NCI-H2081 (cell line): ENCODE results near the gene OAF.

Experiments
- DNase-seq, 2 experiments: peaks; one replicate each; lab custom pipeline; 2025; lab: John Stamatoyannopoulos, UW

OAF gene

GRCh38 chr11:120183701-120184141 is 27.1 kb upstream of the OAF start:
- no peak for DNase-seq

- DNase-seq, result no peak
These were observed 26.4 kb upstream of the OAF start for GRCh38 chr11:120184371-120184945.

GRCh38 chr11:120184946-120185705 is 25.7 kb upstream of the OAF start:
- no peak for DNase-seq

GRCh38 chr11:120185706-120186455 is 25.0 kb upstream of the OAF start:
- no peak for DNase-seq

GRCh38 chr11:120186456-120186773 is 24.4 kb upstream of the OAF start:
- no peak for DNase-seq

- no peak for DNase-seq
These were observed 23.8 kb upstream of the OAF start for GRCh38 chr11:120186774-120187591.

DNA sequence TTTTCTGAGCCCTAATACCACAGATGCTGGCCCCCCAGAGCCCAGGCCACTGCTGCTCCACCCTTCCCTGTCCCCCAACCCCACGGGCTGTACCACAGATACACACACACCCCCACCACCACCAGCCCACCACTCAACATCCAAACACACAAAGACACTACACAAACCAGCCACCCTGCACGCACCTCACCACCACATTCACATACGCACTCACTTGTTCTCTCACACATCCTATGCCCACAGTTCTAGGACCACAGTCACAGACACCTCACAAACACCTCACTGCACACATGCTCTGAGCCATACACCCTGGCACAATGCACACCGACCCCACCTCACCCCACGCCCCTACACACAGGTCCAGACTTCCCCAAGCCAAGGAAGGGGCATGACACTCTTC is 22.5 kb upstream of the OAF start:
- DNase-seq, result no peak

DNA sequence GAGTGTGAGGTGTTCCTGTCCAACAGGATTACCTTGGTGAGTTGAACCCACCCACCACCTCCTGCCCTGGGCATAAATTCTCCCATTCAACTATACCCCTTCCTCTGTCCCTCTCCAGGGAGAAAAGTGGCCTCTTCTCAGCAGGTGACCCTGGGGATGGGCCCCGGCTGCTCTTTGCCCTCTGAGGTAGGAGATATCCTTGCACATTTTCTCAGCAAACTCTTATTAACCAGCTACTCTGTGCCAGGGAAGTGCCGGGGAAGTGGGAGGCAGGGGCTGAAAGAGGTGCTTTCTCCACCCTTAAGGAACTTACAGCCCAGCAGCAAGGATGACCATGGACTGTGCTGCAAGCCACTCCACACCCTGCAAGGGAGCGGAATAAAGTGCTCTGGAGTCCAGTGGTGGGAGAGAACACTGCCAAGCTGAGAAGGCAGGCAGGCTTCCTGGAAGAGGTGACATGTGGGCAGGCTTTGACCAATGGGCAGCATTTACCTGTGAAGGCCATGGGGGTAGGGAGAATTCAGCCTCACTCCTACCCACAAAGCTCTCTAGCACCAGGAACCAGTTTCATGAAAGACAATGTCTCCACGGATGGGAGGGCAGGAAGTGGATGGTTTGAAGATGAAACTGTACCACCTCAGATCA is 21.9 kb upstream of the OAF start:
- no peak for DNase-seq

DNA sequence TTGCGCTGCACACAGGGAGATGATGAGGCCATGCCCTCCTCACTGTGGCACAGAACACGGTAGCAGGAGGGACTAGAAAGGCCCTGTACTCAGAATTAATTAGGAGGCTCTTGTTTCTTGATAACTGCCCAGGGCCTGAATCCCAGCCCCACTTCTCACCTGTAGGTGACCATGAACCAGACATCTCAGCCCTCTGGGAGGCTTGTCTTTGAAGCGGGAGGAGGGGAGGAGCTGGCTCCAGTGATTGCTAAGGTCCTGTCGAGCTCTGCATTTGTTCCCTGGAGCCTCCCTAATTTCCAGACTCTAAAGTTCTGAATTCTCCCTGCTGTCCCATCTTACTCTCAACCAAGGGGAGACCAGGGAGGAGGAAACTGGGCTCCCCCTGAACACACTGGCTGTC is 19.8 kb upstream of the OAF start:
- no peak for DNase-seq

DNA sequence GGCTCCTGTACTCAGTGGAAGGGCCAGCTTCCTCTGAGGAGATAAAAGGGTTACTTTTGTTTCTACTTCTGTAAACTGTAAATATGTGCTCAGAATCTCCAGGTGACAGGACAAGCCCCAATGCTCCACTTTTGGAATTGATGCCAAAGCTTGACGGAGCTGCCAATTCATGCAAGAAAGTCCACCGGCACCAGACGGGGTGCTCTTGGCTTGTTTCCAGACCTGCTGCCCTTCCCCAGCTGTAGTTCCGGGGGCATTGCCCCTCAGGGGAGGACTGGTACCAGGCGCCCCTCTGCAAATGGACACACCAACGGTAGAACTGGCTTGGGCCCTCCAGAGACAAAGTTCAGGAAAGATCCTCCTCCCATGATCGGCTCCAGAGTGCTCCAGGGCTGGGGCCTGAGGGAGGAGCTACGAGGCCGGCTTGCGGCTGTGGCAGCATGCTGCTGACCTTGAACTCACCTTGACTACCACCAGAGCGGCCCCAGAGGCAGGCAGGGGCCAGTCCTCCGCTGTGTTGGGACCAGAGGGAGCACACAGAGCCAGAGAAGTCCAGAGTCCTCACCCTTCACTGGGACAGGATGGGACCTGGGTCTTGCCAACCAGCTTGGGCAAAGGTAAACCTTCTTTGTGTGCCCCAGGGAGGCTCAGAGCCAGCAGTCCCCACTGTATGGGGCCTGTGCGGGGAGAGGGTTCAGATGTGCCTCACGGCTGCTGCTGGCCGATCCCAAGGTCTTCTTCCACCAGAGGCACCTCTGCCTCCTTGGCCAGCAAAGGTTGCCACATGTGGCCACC is 17.8 kb upstream of the OAF start:
- DNase-seq, result no peak

GRCh38 chr11:120194166-120194565 is 16.7 kb upstream of the OAF start:
- no peak for DNase-seq

DNA sequence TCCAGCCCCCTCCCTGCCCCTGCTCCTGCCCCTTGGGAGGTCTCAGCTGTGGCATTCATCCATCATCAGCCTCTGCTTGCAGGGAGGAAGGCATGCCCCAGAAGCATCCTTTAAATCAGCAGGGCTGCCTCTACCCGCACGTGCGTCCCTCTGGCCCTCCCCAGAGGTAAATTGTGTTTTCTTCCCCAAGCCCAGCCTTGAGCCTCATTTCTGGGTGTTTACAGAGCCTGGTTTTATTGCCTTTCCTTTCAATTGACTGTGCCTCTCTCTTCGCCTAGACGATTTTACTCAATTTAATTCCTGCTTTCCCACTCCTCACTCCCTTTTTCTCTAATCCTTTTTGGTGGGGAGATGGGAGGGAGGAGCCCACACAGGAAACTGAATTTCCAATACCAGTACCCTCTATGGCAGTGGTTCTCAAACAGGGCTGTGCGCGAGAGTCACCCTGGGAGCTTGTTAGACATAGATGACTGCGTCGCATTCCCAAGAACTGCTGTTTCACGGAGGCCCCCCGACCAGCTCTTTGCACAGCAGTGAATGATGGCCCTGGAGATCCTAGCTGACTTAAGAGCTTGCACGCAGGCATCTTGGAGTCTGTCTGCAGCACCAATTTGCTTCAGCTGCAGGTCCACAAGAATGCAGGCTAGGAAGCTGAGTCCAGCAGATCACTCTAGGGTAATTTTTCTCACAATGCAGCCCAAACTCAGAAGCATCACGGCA is 15.1 kb upstream of the OAF start:
- no peak for DNase-seq

DNA sequence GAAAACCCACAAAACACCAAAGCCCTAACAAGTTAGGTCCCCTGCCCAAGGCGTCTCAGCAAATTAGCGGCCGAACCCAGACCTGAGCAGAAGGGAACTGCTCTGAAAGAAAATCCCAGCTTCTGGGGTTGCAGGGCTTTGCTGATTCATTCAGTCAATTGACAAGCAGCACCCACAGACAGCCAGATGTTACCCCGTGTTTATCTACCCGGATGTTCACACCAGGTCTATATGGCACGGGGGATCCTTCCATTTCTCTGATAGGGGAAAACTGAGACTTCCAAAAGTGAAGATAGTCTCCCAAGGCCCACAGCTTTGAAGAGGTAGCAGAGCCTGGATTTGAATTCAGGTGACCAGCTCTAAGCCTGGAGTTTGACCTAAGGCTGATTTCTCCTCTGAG is 14.0 kb upstream of the OAF start:
- no peak for DNase-seq

DNA sequence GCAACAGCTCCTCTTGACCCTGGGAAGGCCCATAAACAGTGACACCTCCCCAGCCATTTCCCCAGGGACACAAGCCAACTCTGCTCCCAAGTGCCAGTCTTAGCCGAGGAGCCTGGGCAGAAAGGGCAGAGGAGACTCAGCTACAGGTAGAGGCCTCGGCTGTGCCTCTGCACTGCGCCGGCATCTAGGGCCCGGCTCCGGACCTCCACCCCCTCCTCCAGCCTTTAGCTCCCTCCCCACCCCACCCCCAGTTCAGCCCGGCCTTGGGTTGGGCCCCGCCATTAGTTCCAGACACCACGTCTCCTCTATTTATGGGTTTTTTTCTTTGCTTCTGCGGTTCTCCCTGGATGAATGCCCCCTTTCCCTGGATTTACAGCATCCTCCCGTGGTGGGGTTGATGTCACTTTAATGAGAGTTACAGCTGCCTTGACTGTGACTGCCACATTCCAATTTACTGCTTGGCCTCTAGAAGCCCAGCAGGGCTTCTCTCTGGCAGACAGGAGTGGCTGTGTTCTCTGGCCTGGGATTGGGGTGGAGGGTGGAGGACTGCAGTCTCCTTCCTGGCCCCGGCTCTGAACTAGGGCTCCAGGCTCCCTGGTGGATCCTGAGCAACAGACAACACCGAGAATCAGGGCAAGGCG is 13.5 kb upstream of the OAF start:
- DNase-seq, result no peak

GRCh38 chr11:120197977-120198376 is 12.9 kb upstream of the OAF start:
- no peak for DNase-seq

GRCh38 chr11:120198403-120198786 is 12.4 kb upstream of the OAF start:
- no peak for DNase-seq

GRCh38 chr11:120198787-120199469 is 11.9 kb upstream of the OAF start:
- no peak for DNase-seq

DNA sequence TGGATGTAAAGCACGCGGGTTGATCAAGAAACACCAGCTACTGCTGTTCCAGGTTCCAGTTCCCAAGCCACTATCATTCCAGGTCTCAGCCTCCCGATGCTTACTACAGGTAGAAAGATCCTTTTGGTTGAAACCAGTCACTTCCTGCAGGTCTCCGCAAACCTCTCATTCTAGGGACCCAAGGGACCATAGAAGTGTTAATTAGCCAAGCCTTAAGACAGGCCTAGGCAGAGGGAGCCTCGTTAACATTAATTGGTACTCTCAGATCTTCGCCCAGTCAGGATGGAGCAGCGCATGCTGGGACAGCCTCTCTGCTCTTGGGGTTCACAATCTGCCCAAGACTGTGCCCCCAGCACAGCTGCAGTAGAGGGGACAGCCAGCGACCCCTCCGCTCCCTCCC is 11.2 kb upstream of the OAF start:
- no peak for DNase-seq

DNA sequence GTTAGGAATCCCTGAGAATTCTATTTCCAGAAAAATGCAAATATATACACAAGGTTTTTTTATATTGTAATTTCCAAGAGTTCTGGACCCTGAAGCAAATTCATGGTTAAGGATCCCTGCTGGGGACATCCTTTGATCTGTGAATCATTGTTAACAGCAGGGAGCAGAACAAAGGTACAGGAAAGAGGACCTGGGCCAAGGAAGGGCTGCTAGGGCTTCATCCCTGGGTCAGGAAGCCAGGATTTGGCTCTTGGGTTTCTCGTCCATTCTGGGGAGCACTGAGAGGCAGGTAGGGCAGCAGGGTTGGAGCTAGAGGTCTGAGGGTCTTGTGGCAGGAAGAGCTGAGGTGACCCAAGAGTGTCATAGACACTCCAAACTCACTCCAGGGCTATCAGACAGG is 10.2 kb upstream of the OAF start:
- DNase-seq, result no peak
